ENCODE data around the gene RFXANK.

RFXANK gene

DNA sequence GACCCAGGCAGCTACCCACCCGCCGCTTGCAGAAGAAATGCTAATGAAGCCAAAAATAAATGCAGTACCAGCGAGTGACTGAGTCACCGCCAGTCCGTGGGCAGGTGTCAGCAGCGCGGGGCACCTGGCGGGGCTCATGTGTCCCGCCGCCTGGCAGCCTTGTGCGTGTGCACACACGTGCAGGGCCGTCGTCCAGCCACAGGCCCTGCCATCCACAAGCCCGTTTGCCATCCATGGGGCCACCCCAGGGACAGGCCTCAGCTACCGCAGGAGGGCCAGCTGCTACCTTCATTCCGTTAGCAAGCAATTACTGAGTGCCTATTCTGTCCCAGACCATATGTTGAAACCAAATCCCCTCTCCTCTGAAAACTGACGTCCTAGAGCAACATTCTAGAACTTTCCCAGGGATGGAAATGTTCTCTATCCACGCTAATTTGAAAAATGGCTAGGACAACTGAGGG lies 40.2 kb downstream of the RFXANK start:
- H3K27me3 ChIP-seq (ENCODE audit: insufficient read depth, low read length, poor library complexity), result no peaks in the 10 kb centered on the region
- no peaks in the 10 kb centered on the region for H3K4me1 ChIP-seq (ENCODE audit: insufficient read depth, low read length)
- H3K27ac ChIP-seq (ENCODE audit: low read length), result no peak overlapping the region
- H2AFZ ChIP-seq (ENCODE audit: low read depth, low read length), result no peak overlapping the region
- H3K9me3 ChIP-seq (ENCODE audit: insufficient read depth, low read length, severe bottlenecking), result peaks cover 17% of the 10 kb centered on the region
- DNase-seq (no peak), ATAC-seq (ENCODE audit: insufficient read depth, low read depth) (no peak)
- no peaks in the 10 kb centered on the region for H4K20me1 ChIP-seq (ENCODE audit: insufficient read depth, low read length)
- no peaks in the 10 kb centered on the region for H3K36me3 ChIP-seq (ENCODE audit: insufficient read depth, low read length)
- no peak overlapping the region for H3K9ac ChIP-seq (ENCODE audit: low read depth, low read length)
- TF ChIP-seq EZH2 (IDR thresholded peaks at IDR 0.05; ENCODE audit: borderline replicate concordance, low read depth, low read length, severe bottlenecking), result no peak
- no peak overlapping the region for H3K4me2 ChIP-seq (ENCODE audit: insufficient read depth, low read length)
- no peaks in the 10 kb centered on the region for H3K79me2 ChIP-seq (ENCODE audit: insufficient read depth, low read length)
- H3K4me3 ChIP-seq (ENCODE audit: low read depth in 1 of 2, low read length in 2 of 2), result no peak overlapping the region

GRCh38 chr19:19234220-19234816 lies 42.3 kb downstream of the RFXANK start:
- Histone ChIP-seq H3K27me3 (ENCODE audit: insufficient read depth, low read length, poor library complexity) (no peaks in the 10 kb centered on the region), H3K9me3 (ENCODE audit: insufficient read depth, low read length, severe bottlenecking) (peaks cover 17% of the 10 kb centered on the region), H2AFZ (ENCODE audit: low read depth, low read length) (no peak overlapping the region), H3K4me2 (ENCODE audit: insufficient read depth, low read length) (no peak overlapping the region), H3K9ac (ENCODE audit: low read depth, low read length) (no peak overlapping the region), H3K4me1 (ENCODE audit: insufficient read depth, low read length) (no peaks in the 10 kb centered on the region), H3K79me2 (ENCODE audit: insufficient read depth, low read length) (no peaks in the 10 kb centered on the region), H3K4me3 (ENCODE audit: low read depth in 1 of 2, low read length in 2 of 2) (no peak overlapping the region), H3K27ac (ENCODE audit: low read length) (no peak overlapping the region), H3K36me3 (ENCODE audit: insufficient read depth, low read length) (no peaks in the 10 kb centered on the region), H4K20me1 (ENCODE audit: insufficient read depth, low read length) (no peaks in the 10 kb centered on the region)
- TF ChIP-seq EZH2 (IDR thresholded peaks at IDR 0.05; ENCODE audit: borderline replicate concordance, low read depth, low read length, severe bottlenecking) (no peak), CTCF (IDR thresholded peaks at IDR 0.05; ENCODE audit: borderline replicate concordance, extremely low read depth, low read length, poor library complexity, severe bottlenecking) (no peak)
- ATAC-seq (ENCODE audit: insufficient read depth, low read depth), result no peak
- no peak for DNase-seq

DNA sequence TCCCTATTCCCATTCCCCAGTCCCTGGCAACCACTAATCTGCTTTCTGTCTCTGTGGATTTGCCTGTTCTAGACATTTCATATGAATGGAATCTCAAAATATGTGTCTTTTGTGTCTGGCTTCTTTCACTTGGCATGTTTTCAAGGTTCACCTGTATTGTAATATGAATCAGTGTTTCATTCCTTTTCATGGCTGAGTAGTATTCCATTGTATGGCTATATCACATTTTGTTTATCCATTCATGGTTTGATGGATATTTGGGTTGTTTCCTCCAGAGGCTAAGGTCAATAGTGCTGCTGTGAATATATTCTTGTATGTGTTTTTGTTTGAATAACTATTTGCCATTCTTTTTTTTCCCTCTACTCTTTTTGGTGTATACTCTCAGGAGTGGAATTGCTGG lies 44.1 kb downstream of the RFXANK start:
- no peaks in the 10 kb centered on the region for H4K20me1 ChIP-seq (ENCODE audit: insufficient read depth, low read length)
- peaks cover 17% of the 10 kb centered on the region for H3K9me3 ChIP-seq (ENCODE audit: insufficient read depth, low read length, severe bottlenecking)
- no peaks in the 10 kb centered on the region for H3K27me3 ChIP-seq (ENCODE audit: insufficient read depth, low read length, poor library complexity)
- DNase-seq, result no peak
- TF ChIP-seq CTCF (IDR thresholded peaks at IDR 0.05; ENCODE audit: borderline replicate concordance, extremely low read depth, low read length, poor library complexity, severe bottlenecking), result no peak
- TF ChIP-seq EZH2 (IDR thresholded peaks at IDR 0.05; ENCODE audit: borderline replicate concordance, low read depth, low read length, severe bottlenecking), result no peak
- no peaks in the 10 kb centered on the region for H3K79me2 ChIP-seq (ENCODE audit: insufficient read depth, low read length)
- H3K4me1 ChIP-seq (ENCODE audit: insufficient read depth, low read length), result no peaks in the 10 kb centered on the region
- H3K4me2 ChIP-seq (ENCODE audit: insufficient read depth, low read length), result no peak overlapping the region
- H3K4me3 ChIP-seq (ENCODE audit: low read depth in 1 of 2, low read length in 2 of 2), result no peak overlapping the region
- H3K27ac ChIP-seq (ENCODE audit: low read length), result no peak overlapping the region
- no peak overlapping the region for H3K9ac ChIP-seq (ENCODE audit: low read depth, low read length)
- H2AFZ ChIP-seq (ENCODE audit: low read depth, low read length), result no peak overlapping the region
- H3K36me3 ChIP-seq (ENCODE audit: insufficient read depth, low read length), result no peaks in the 10 kb centered on the region
- no peak for ATAC-seq (ENCODE audit: insufficient read depth, low read depth)

DNA sequence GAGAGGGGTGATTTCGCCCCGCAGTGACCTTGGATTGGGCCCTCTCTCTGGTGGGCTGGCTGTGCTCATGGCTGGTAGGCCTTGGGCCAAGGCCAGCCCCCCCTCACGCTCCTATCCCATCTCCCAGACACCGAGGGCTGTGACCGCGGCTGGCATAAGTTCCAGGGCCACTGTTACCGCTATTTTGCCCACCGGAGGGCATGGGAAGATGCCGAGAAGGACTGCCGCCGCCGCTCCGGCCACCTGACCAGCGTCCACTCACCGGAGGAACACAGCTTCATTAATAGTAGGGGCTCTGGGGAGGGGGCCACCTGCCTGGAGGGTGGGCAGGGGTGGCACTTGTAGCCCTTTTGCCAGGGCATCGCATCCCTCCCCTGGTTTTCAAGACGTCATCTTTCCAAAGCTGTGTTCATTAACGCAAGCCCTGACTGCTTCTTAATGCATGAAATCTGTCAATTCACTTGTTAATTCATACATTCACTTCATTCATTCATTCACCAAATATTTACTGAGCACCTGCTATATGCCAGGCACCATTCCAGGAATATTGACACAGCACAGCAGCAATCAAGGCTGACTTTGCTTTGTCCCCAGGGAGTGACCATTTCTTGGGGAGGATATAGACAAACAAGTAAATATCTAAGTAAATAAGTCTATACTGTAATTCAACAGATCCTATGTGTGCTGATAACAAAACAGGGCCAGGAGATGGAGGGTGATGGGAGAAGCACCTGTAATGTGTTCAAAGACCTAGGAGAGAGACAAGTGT lies 46.3 kb downstream of the RFXANK start:
- Histone ChIP-seq H3K79me2 (ENCODE audit: insufficient read depth, low read length) (no peaks in the 10 kb centered on the region), H2AFZ (ENCODE audit: low read depth, low read length) (no peak overlapping the region), H3K27ac (ENCODE audit: low read length) (no peak overlapping the region), H3K27me3 (ENCODE audit: insufficient read depth, low read length, poor library complexity) (no peaks in the 10 kb centered on the region), H4K20me1 (ENCODE audit: insufficient read depth, low read length) (no peaks in the 10 kb centered on the region), H3K4me1 (ENCODE audit: insufficient read depth, low read length) (no peaks in the 10 kb centered on the region), H3K9ac (ENCODE audit: low read depth, low read length) (no peak overlapping the region), H3K36me3 (ENCODE audit: insufficient read depth, low read length) (no peaks in the 10 kb centered on the region), H3K4me2 (ENCODE audit: insufficient read depth, low read length) (no peak overlapping the region), H3K9me3 (ENCODE audit: insufficient read depth, low read length, severe bottlenecking) (peaks cover 17% of the 10 kb centered on the region), H3K4me3 (ENCODE audit: low read depth in 1 of 2, low read length in 2 of 2) (no peak overlapping the region)
- DNase-seq (no peak), ATAC-seq (ENCODE audit: insufficient read depth, low read depth) (no peak)
- no peak for TF ChIP-seq EZH2 (IDR thresholded peaks at IDR 0.05; ENCODE audit: borderline replicate concordance, low read depth, low read length, severe bottlenecking)
- no peak for TF ChIP-seq CTCF (IDR thresholded peaks at IDR 0.05; ENCODE audit: borderline replicate concordance, extremely low read depth, low read length, poor library complexity, severe bottlenecking)
